HepG2 (cell line): Measurements from ENCODE around the gene FALEC. TPM values are rescaled to one million over a fixed set of nuclear protein-coding genes. Genes with fewer than 3 reads are reported as not detected.

Experiments used
- CENPT ChIP-seq: sonication (generic); formaldehyde crosslinking; IDR thresholded peaks from 2 replicates; pipeline ENCODE4 v1.8.0; 2022; ENCODE audit warnings: low read depth, mild to moderate bottlenecking, moderate library complexity, missing genetic modification reagents
- CHD2 ChIP-seq: IDR thresholded peaks from 2 replicates; pipeline ENCODE4 v1.6.1; 2011; ENCODE audit warnings: low read depth, low read length, improper control_type of control experiment
- FOXO4 ChIP-seq: sonication (generic); formaldehyde crosslinking; conservative IDR thresholded peaks from 2 replicates; pipeline ENCODE4 v1.8.1; 2023; ENCODE audit warnings: missing genetic modification reagents
- HHEX ChIP-seq: IDR thresholded peaks from 2 replicates; pipeline ENCODE4 v1.6.1; 2016; ENCODE audit warnings: control low read depth
- HINFP ChIP-seq: sonication (generic); formaldehyde crosslinking; IDR thresholded peaks from 2 replicates; pipeline ENCODE4 v1.4.0; 2020; ENCODE audit warnings: low read depth, mild to moderate bottlenecking, missing genetic modification reagents
- HNF1B ChIP-seq: sonication (generic); formaldehyde crosslinking; IDR thresholded peaks from 2 replicates; pipeline ENCODE4 v1.5.1; 2020; ENCODE audit warnings: mild to moderate bottlenecking, moderate library complexity, missing genetic modification reagents
- HNRNPL ChIP-seq: fragments of 200-400 bp; formaldehyde crosslinking; IDR thresholded peaks from 2 replicates; pipeline ENCODE4 v1.6.1; 2017; ENCODE audit warnings: mild to moderate bottlenecking, low read depth, low read length
- KLF6 ChIP-seq: IDR thresholded peaks from 2 replicates; pipeline ENCODE4 v1.8.0; 2016; ENCODE audit warnings: missing biosample characterization, missing genetic modification reagents
- PLSCR1 ChIP-seq: sonication (generic); formaldehyde crosslinking; IDR thresholded peaks from 2 replicates; pipeline ENCODE4 v1.5.0; 2020; ENCODE audit warnings: missing genetic modification reagents, mild to moderate bottlenecking, borderline replicate concordance
- SYNCRIP ChIP-seq: fragments of 200-400 bp; formaldehyde crosslinking; IDR thresholded peaks from 2 replicates; pipeline ENCODE4 v1.6.1; 2018; ENCODE audit warnings: mild to moderate bottlenecking, low read depth, low read length; ENCODE audit not compliant: insufficient read depth
- TCF12 ChIP-seq, 2 experiments: fragments of 450-650 bp in 1 of 2; sonication (generic) in 1 of 2; formaldehyde crosslinking in 1 of 2; IDR thresholded peaks; 2 replicates each; pipeline versions ENCODE4 v1.6.1 to v1.8.0; 2017 to 2022; ENCODE audit warnings: antibody characterized with exemption in 1 of 2, mild to moderate bottlenecking in 1 of 2, missing genetic modification reagents in 1 of 2, moderate library complexity in 1 of 2
- TIGD3 ChIP-seq: sonication (generic); formaldehyde crosslinking; IDR thresholded peaks from 2 replicates; pipeline ENCODE4 v1.5.1; 2020; ENCODE audit warnings: mild to moderate bottlenecking, missing genetic modification reagents, borderline replicate concordance
- TOPORS ChIP-seq: sonication (generic); formaldehyde crosslinking; IDR thresholded peaks from 2 replicates; pipeline ENCODE4 v1.8.0; 2023; ENCODE audit warnings: mild to moderate bottlenecking, missing genetic modification reagents
- ZBTB10 ChIP-seq: sonication (generic); formaldehyde crosslinking; IDR thresholded peaks from 2 replicates; pipeline ENCODE4 v1.4.0; 2020; ENCODE audit warnings: missing genetic modification reagents, borderline replicate concordance
- ZKSCAN5 ChIP-seq: sonication (generic); formaldehyde crosslinking; IDR thresholded peaks from 2 replicates; pipeline ENCODE4 v1.5.1; 2020; ENCODE audit warnings: mild to moderate bottlenecking, missing genetic modification reagents
- ZNF24 ChIP-seq: fragments of 450-650 bp; IDR thresholded peaks from 2 replicates; pipeline ENCODE4 v1.6.1; 2017; ENCODE audit warnings: antibody characterized with exemption, mild to moderate bottlenecking
- ZNF362 ChIP-seq: sonication (generic); formaldehyde crosslinking; IDR thresholded peaks from 2 replicates; pipeline ENCODE4 v1.4.0; 2020; ENCODE audit warnings: missing genetic modification reagents, mild to moderate bottlenecking, borderline replicate concordance
- ZNF572 ChIP-seq: sonication (generic); formaldehyde crosslinking; IDR thresholded peaks from 2 replicates; pipeline ENCODE4 v1.5.1; 2020; ENCODE audit warnings: mild to moderate bottlenecking, missing genetic modification reagents
- ZNF878 ChIP-seq: sonication (generic); formaldehyde crosslinking; IDR thresholded peaks from 2 replicates; pipeline ENCODE4 v1.8.1; 2023; ENCODE audit warnings: mild to moderate bottlenecking, missing genetic modification reagents, moderate library complexity
- polyA plus RNA-seq, 8 experiments: library from polyadenylated mRNA; depleted of rRNA in 3 of 8; stranded (reverse) in 7 of 8; unstranded in 1 of 8; fragments of >200 nt; fragmentation: Illumina TruSeq in 4 of 8; extraction: Trizol in 4 of 8; gene quantifications; 2 replicates each; pipeline versions ENCODE4 v1.2.1 to v1.2.3, GENCODE V29; 2011 to 2016; ENCODE audit warnings: low read depth in 4 of 8, missing spikeins in 1 of 8, mixed read lengths in 1 of 8; ENCODE audit not compliant: insufficient read depth in 1 of 8
- total RNA-seq, 5 experiments: library from RNA; depleted of rRNA; stranded (reverse); fragments of >200 nt; fragmentation: Illumina TruSeq; extraction: Trizol; gene quantifications; 2 replicates each; pipeline ENCODE4 v1.2.3, GENCODE V29; 2016; ENCODE audit warnings: low read depth in 1 of 5

FALEC gene
- total and polyA plus RNA-seq, 2 of the 13 experiments (the other 11 are each of a cell fraction or from before 2014, with no cell fraction given): 0.33 to 0.71 TPM

- TF ChIP-seq FOXO4: no peak
- TF ChIP-seq ZBTB10 (CRISPR knock-in tag): no peak
- no peak for TF ChIP-seq HNRNPL
- TF ChIP-seq PLSCR1 (CRISPR knock-in tag): no peak
- peak; percentile 55; the same call in 1 of the 2 replicates for TF ChIP-seq ZNF362
- no peak for TF ChIP-seq TOPORS (CRISPR knock-in tag)
- 0 out of 2 replicates have a peak, but pooled peaks have one; percentile 34 for TF ChIP-seq ZNF878 (CRISPR knock-in tag)
- no peak for TF ChIP-seq CHD2
- no peak for TF ChIP-seq HINFP (CRISPR knock-in tag)
- no peak for TF ChIP-seq CENPT (CRISPR knock-in tag)
- TF ChIP-seq ZNF572 (CRISPR knock-in tag): peak; percentile 26; the same call in 1 of the 2 replicates
- TF ChIP-seq ZKSCAN5 (CRISPR knock-in tag): no peak
- TF ChIP-seq HHEX (CRISPR knock-in tag): no peak
- no peak for TF ChIP-seq TIGD3 (CRISPR knock-in tag)
- TF ChIP-seq KLF6 (CRISPR knock-in tag): 0 out of 2 replicates have a peak, but pooled peaks have one; percentile 0
- TF ChIP-seq ZNF24: no peak
- TF ChIP-seq SYNCRIP: no peak
- TF ChIP-seq TCF12 (IDR thresholded peaks at IDR 0.05): no peak
- TF ChIP-seq TCF12 (CRISPR knock-in tag; IDR thresholded peaks at IDR 0.05): no peak
- peak; percentile 8; the same call in 1 of the 2 replicates for TF ChIP-seq HNF1B (CRISPR knock-in tag)
These were observed 17.3 kb downstream of the FALEC start (continued) for GRCh38 chr1:150532860-150533259.
